ENCODE data around the gene PEX3. TPM values are rescaled to one million over a fixed set of nuclear protein-coding genes. Genes with fewer than 3 reads are reported as not detected.

The PEX3 gene, protein sequence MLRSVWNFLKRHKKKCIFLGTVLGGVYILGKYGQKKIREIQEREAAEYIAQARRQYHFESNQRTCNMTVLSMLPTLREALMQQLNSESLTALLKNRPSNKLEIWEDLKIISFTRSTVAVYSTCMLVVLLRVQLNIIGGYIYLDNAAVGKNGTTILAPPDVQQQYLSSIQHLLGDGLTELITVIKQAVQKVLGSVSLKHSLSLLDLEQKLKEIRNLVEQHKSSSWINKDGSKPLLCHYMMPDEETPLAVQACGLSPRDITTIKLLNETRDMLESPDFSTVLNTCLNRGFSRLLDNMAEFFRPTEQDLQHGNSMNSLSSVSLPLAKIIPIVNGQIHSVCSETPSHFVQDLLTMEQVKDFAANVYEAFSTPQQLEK
- 17.9 and 19.4 TPM in 2 replicates for total RNA-seq

GRCh38 chr6:143450453-143451371 is at the start of gene PEX3, which contains the start of gene ADAT2:
PEX3 (plus strand) TSS chr6:143450805; CDS start chr6:143451043, 238 bp downstream.
ADAT2 (minus strand) TSS chr6:143450695; CDS start chr6:143450658, 37 bp downstream.

DNA sequence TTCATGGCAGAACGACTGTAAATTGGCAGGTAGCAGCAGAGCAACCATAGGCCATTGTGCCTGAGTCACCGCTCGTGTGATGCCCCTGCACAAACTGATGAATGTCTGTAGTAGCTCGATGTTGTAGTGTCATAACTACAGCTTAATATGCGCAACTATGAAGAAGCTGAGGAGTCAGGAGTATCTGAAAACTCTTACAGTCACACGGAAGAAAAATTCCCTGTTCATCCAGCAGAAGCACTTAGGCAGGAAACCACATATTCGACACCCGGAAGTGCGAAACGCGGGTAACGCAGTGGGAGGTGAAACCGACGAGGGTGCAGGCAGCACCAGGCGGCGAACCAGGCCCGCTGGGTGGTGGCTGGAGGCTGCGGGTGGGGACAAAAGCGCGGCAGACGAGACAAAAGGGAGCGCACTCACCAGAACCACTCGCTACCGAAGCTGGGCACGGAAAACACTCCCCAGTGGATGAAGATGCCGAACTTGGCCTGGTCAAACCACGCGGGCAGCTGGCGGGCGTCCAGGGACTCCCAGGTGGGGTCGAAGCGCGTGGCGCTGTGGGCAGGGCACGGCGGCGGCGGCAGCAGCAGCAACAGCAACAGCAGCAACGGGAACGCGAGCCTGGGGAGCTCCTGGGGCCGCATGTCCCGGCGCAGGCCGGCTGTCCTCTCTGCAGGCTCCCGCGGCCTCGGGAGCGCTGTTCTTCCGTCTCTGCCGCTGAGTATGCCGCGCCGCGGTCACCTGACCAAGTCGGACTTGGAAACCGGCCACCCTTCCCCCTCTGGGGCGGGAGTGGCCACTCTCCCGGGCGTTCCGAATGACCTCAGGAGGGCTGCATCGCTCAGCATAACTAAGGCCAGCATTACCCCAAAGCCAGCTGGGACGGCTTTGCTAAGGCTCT is 60.6 kb downstream of the PEX3 start, which contains the start of gene FUCA2:
Gene FUCA2, minus strand, starts transcription at position 730 of the 901 bp plus-strand sequence. Its CDS starts 86 bp downstream, at position 644.

Other genes starting within 250 kb of the PEX3 start
- 3.0 and 6.1 TPM in 2 replicates for gene ADAT2, start 110 bp upstream of the PEX3 start, total RNA-seq
- 44.1 and 67.4 TPM in 2 replicates for gene FUCA2, start 60.9 kb downstream of the PEX3 start, total RNA-seq
- 27.7 and 46.7 TPM in 2 replicates for gene PHACTR2, start 227.2 kb downstream of the PEX3 start, total RNA-seq

All from uterine smooth muscle cell (primary cell).